A549 (cell line): ENCODE measurements around the gene ADAR. TPM values are rescaled to one million over a fixed set of nuclear protein-coding genes. Genes with fewer than 3 reads are reported as not detected.

Source experiments
- ATAC-seq, 2 experiments: fragments of 200-7000 bp in 1 of 2; fragments of >200 bp in 1 of 2; cut with Nextera tagmentation in 1 of 2; cut with Tn5 transposase in 1 of 2; 3 replicates each; pipeline versions ENCODE4 v1.8.0 to v1.9.1; 2018 to 2020; ENCODE audit warnings: mild to moderate bottlenecking in 1 of 2, moderate library complexity in 1 of 2
- CTCF ChIA-PET: fragments of 300-600 bp; sonication (Branson Sonifier 250); formaldehyde crosslinking; extraction: SDS; loops from one replicate; lab custom pipeline; 2021; ENCODE audit warnings: antibody characterized with exemption, inconsistent platforms; lab: Yijun Ruan, JAX
- POLR2A ChIA-PET: fragments of 350-600 bp; formaldehyde crosslinking; extraction: SDS; loops from one replicate; lab custom pipeline; 2021; ENCODE audit warnings: antibody characterized with exemption, inconsistent platforms; lab: Yijun Ruan, JAX
- DNase-seq, 2 experiments: peaks; one replicate each; pipeline versions ENCODE4 v3.0.0 to v3.0.0-alpha.2; 2011 to 2016; ENCODE audit warnings: low read depth in 1 of 2, low spot score in 1 of 2
- FAIRE-seq: peaks from 2 replicates; lab custom pipeline; 2011; peaks lifted over from hg19 to GRCh38; lab: Jason Lieb, UNC
- H3K27ac ChIP-seq, 2 experiments: fragments of >200 bp; sonication (Bioruptor Twin); formaldehyde crosslinking; 3 replicates each; pipeline ENCODE4 v1.5.1; 2016 to 2017
- H3K4me1 ChIP-seq: fragments of >200 bp; sonication (Bioruptor Twin); formaldehyde crosslinking; 3 replicates; pipeline ENCODE4 v1.6.1; 2016
- H3K4me2 ChIP-seq: fragments of >200 bp; sonication (Bioruptor Twin); formaldehyde crosslinking; 3 replicates; pipeline ENCODE4 v1.6.1; 2016
- H3K4me3 ChIP-seq: fragments of >200 bp; sonication (Bioruptor Twin); formaldehyde crosslinking; 3 replicates; pipeline ENCODE4 v1.5.1; 2016
- H3K9me3 ChIP-seq: fragments of >200 bp; sonication (Bioruptor Twin); formaldehyde crosslinking; 3 replicates; pipeline ENCODE4 v1.6.1; 2016
- CBX2 ChIP-seq: fragments of 200-600 bp; sonication (generic); IDR thresholded peaks from 2 replicates; pipeline ENCODE4 v1.6.1; 2016; ENCODE audit warnings: low read depth, mild to moderate bottlenecking, borderline replicate concordance
- CEBPB ChIP-seq, 2 experiments: fragments of >200 bp in 1 of 2; sonication (Bioruptor Twin) in 1 of 2; formaldehyde crosslinking in 1 of 2; IDR thresholded peaks; 2 replicates each; pipeline ENCODE4 v1.6.1; 2012 to 2016
- CTCF ChIP-seq: fragments of >200 bp; sonication (Bioruptor Twin); formaldehyde crosslinking; IDR thresholded peaks from 3 replicates; pipeline ENCODE4 v1.5.1; 2016
- GATA3 ChIP-seq: IDR thresholded peaks from 2 replicates; pipeline ENCODE4 v1.6.1; 2012; ENCODE audit warnings: borderline replicate concordance
- HOXA7 ChIP-seq: fragments of 250-450 bp; sonication (Bioruptor Pico); IDR thresholded peaks from 2 replicates; pipeline ENCODE4 v1.5.0; 2020; ENCODE audit warnings: mild to moderate bottlenecking, moderate library complexity
- JUN ChIP-seq, 2 experiments: fragments of >200 bp; sonication (Bioruptor Twin); formaldehyde crosslinking; IDR thresholded peaks; 2 replicates in 1 of 2; 3 replicates in 1 of 2; pipeline ENCODE4 v1.6.1; 2016 to 2017
- KDM1A ChIP-seq: fragments of 200-600 bp; sonication (generic); IDR thresholded peaks from 2 replicates; pipeline ENCODE4 v1.6.1; 2016; ENCODE audit warnings: low read depth, mild to moderate bottlenecking
- MAX ChIP-seq: IDR thresholded peaks from 2 replicates; pipeline ENCODE4 v1.6.1; 2012
- REST ChIP-seq: fragments of 200-600 bp; sonication (generic); IDR thresholded peaks from 2 replicates; pipeline ENCODE4 v1.6.1; 2016; ENCODE audit warnings: antibody characterized with exemption, mild to moderate bottlenecking, moderate library complexity
- RNF2 ChIP-seq: fragments of 200-600 bp; sonication (generic); IDR thresholded peaks from 2 replicates; pipeline ENCODE4 v1.6.1; 2016; ENCODE audit warnings: low read depth, mild to moderate bottlenecking, antibody characterized with exemption, moderate library complexity, borderline replicate concordance
- ZC3H11A ChIP-seq: fragments of 450-650 bp; IDR thresholded peaks from 2 replicates; pipeline ENCODE4 v1.6.1; 2014; ENCODE audit warnings: antibody characterized with exemption, mild to moderate bottlenecking
- ZFP36 ChIP-seq: fragments of 450-650 bp; IDR thresholded peaks from 2 replicates; pipeline ENCODE4 v1.6.1; 2014; ENCODE audit warnings: borderline replicate concordance; ENCODE audit not compliant: partially characterized antibody
- WGBS: methylation state at CpG from one replicate; pipeline ENCODE4 v1.1.6; 2017; ENCODE audit errors: missing lambda C conversion rate; 5-methylcytosine and 5-hydroxymethylcytosine counted together
- polyA plus RNA-seq, 4 experiments: library from polyadenylated mRNA; depleted of rRNA in 3 of 4; stranded (reverse); fragments of >200 nt; fragmentation: RNase III in 1 of 4; extraction: RNeasy Plus Mini Kit Qiagen cat#74134 plus additional on column Dnase treatment in 1 of 4; gene quantifications; 2 replicates in 3 of 4; 3 replicates in 1 of 4; pipeline ENCODE4 v1.2.3, GENCODE V29; 2011 to 2017
- TF ChIP-seq, protein P1 (sequence below): fragments of 150-350 bp; IDR thresholded peaks from 2 replicates; pipeline ENCODE4 v1.6.1; 2014; ENCODE audit warnings: low read depth, mild to moderate bottlenecking, low read length

ADAR gene
- polyA plus RNA-seq, 2 of the 4 experiments (the other 2 are of a cell fraction): 71.7 to 170 TPM

DNA sequence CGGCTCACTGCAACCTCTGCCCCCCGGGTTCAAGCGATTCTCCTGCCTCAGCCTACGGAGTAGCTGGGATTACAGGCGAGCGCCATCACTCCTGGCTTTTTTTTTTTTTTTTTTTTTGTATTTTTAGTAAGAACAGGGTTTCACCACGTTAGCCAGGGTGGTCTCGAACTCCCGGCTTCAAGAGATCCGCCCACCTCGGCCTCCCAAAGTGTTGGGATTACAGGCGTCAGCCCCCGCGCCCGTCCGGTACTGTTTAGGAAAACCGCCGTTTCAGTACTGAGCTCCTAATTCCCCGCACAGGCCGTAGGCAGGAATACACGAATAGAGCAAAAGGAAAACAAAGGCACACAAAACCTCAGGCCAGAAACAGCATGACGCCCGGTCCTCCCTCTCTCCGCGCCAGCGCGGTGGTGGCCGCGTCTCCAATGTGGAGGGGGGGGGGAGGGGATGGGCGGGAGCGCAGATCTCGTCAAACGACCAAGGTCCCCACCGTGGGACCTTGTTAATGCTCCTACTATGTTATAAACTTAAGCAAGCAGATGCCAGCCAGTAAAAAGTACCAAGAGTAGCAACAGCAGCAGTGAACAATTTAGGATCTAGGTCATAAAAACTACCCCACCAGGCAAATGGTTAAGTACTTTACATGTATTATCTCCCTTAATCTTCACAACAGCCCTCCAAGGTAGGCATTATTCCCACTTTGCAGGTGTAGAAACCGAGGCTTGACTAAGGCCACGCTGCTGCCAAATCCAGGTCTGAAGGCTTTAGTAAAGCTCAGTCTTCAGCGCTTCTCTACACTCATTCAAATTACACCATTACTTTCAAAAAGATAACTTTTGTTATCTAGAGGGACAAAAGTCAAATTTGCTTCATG lies 648 bp upstream of the ADAR start:
- ATAC-seq: peak in 1 of 2 experiments; percentile 74; a peak in 3 of 6 replicates
- peak; percentile 22 to 52 for DNase-seq
- WGBS: 10% methylated on average over 28 of the region's 37 CpGs
- Histone ChIP-seq H3K4me3 (peak overlapping the region; percentile 69), H3K4me2 (peak overlapping the region; percentile 90), H3K27ac (peak overlapping the region; percentile 93 to 99), H3K4me1 (peaks cover 29% of the 10 kb centered on the region), H3K9me3 (no peaks in the 10 kb centered on the region)
- FAIRE-seq: no peak
- CTCF ChIA-PET: interaction anchor here (0.6 to 1.7 kb wide), 2 partner anchors 33 to 129 kb away, joined by 3 to 4 read pairs; no protein-coding TSS in a partner anchor
- TF ChIP-seq CEBPB (IDR thresholded peaks at IDR 0.05) (peak in 1 of 2 experiments; percentile 69; a peak in 2 of 4 replicates), REST (no peak), RNF2 (no peak), KDM1A (no peak), MAX (0 out of 2 replicates have a peak, but pooled peaks have one; percentile 4)
- POLR2A ChIA-PET: interaction anchor here (0.6 to 1.2 kb wide), 8 partner anchors 11 to 347 kb away, joined by 3 to 8 read pairs (median 4); partner anchors contain the start of genes CHRNB2 and PBXIP1

GRCh38 chr1:154607106-154607608 lies 829 bp downstream of the ADAR start:
- 10% methylated on average over 11 of the region's 11 CpGs for WGBS
- peak overlapping the region; percentile 93 to 99 for H3K27ac ChIP-seq
- TF ChIP-seq, protein P1, sequence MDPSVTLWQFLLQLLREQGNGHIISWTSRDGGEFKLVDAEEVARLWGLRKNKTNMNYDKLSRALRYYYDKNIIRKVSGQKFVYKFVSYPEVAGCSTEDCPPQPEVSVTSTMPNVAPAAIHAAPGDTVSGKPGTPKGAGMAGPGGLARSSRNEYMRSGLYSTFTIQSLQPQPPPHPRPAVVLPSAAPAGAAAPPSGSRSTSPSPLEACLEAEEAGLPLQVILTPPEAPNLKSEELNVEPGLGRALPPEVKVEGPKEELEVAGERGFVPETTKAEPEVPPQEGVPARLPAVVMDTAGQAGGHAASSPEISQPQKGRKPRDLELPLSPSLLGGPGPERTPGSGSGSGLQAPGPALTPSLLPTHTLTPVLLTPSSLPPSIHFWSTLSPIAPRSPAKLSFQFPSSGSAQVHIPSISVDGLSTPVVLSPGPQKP: no peak
- no peak for TF ChIP-seq KDM1A
- no peak for TF ChIP-seq CTCF
- TF ChIP-seq GATA3: no peak
- TF ChIP-seq HOXA7 (CRISPR knock-in tag): no peak
- TF ChIP-seq RNF2: no peak
- TF ChIP-seq ZC3H11A: 0 out of 2 replicates have a peak, but pooled peaks have one; percentile 9
- TF ChIP-seq ZFP36: peak; percentile 64
- no peak for TF ChIP-seq CBX2
- TF ChIP-seq JUN (IDR thresholded peaks at IDR 0.05): no peak
- DNase-seq (peak in 1 of 2 experiments; percentile 34), FAIRE-seq (no peak), ATAC-seq (peak; percentile 48 to 58)
- POLR2A ChIA-PET: no interaction called here
- CTCF ChIA-PET: interaction anchor here (1.3 to 2.6 kb wide), 2 partner anchors 8 to 47 kb away, joined by 3 to 6 read pairs; no protein-coding TSS in a partner anchor
- no peaks in the 10 kb centered on the region for H3K9me3 ChIP-seq
- H3K4me1 ChIP-seq: peaks cover 29% of the 10 kb centered on the region
- H3K4me3 ChIP-seq: peak overlapping the region; percentile 69
- peak overlapping the region; percentile 90 for H3K4me2 ChIP-seq
